Peyer's patch (tissue), 4 donors: ENCODE data around the gene PPP6R1.

Experiments used
- POLR2A ChIP-seq, 2 donors: fragments of 450-650 bp; IDR thresholded peaks; one replicate each; pipeline ENCODE4 v1.5.1; 2017; ENCODE audit warnings: antibody characterized with exemption in 2 of 2, mild to moderate bottlenecking in 2 of 2, moderate library complexity in 2 of 2
- TF ChIP-seq, protein P1 (sequence below), 6 experiments: fragments of 450-650 bp in 4 of 6; fragments of 200-600 bp in 2 of 6; sonication (generic) in 1 of 6; IDR thresholded peaks; one replicate each; pipeline ENCODE4 v1.5.1; 2017 to 2019; ENCODE audit warnings: antibody characterized with exemption in 6 of 6, mild to moderate bottlenecking in 3 of 6, moderate library complexity in 1 of 6

DNA sequence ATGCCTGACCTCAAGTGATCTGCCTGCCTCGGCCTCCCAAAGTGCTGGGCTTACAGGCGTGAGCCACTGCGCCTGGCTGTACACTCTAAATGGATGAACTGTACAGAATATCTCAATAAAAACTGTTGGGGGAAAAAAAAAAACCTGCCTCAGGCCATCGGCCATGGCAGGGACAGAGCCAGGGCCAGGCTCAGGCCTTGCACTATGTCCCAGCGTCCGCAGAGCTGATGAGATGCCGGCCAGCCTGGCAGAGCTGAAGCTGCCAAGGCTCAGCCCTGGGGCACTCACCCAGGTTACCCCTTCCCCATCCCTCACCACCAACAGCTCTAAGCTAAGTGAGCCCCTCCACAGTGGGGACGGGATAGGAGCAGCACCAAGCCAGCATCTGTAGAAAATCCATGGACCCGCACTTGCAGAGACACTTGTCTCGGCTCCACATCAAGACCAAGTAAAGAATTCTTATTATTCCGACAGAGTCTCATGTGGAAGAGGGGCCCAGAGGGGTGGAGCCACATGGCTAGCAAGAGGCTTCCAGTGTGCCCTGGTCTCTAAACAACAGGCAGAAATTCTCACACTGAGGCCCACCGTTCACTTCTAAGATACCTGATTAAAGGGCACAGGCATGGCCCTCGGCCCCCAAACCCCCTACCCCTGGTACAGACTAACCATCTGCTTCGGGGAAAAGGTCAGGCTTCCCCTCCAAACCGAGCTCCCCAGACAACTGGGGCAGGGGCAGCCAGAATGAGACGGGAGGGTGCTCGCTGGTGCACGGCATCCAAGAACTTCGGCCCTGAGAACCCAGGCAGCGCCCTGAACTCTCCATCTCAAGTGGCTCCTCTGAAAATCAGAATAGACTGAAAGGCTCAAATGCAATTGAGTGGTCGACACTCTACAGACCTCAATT, 5.8 kb downstream of the PPP6R1 start:
- TF ChIP-seq, protein P1, sequence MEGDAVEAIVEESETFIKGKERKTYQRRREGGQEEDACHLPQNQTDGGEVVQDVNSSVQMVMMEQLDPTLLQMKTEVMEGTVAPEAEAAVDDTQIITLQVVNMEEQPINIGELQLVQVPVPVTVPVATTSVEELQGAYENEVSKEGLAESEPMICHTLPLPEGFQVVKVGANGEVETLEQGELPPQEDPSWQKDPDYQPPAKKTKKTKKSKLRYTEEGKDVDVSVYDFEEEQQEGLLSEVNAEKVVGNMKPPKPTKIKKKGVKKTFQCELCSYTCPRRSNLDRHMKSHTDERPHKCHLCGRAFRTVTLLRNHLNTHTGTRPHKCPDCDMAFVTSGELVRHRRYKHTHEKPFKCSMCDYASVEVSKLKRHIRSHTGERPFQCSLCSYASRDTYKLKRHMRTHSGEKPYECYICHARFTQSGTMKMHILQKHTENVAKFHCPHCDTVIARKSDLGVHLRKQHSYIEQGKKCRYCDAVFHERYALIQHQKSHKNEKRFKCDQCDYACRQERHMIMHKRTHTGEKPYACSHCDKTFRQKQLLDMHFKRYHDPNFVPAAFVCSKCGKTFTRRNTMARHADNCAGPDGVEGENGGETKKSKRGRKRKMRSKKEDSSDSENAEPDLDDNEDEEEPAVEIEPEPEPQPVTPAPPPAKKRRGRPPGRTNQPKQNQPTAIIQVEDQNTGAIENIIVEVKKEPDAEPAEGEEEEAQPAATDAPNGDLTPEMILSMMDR (IDR thresholded peaks at IDR 0.05): no peak
- TF ChIP-seq POLR2A (IDR thresholded peaks at IDR 0.05): no peak
